NCI-H82 treated with DMSO at 0.1 percent for 48 hours (cell line): Measurements from ENCODE around the gene SPINK8.
"Not testable (repeated sequence)": the region's sequence is repeated elsewhere in the genome, so short reads cannot be mapped to it uniquely, and the experiment has no call there.

Experiments
- DNase-seq: peaks from one replicate; lab custom pipeline; 2025; ENCODE audit not compliant: unreplicated experiment; lab: John Stamatoyannopoulos, UW

Gene SPINK8

DNA sequence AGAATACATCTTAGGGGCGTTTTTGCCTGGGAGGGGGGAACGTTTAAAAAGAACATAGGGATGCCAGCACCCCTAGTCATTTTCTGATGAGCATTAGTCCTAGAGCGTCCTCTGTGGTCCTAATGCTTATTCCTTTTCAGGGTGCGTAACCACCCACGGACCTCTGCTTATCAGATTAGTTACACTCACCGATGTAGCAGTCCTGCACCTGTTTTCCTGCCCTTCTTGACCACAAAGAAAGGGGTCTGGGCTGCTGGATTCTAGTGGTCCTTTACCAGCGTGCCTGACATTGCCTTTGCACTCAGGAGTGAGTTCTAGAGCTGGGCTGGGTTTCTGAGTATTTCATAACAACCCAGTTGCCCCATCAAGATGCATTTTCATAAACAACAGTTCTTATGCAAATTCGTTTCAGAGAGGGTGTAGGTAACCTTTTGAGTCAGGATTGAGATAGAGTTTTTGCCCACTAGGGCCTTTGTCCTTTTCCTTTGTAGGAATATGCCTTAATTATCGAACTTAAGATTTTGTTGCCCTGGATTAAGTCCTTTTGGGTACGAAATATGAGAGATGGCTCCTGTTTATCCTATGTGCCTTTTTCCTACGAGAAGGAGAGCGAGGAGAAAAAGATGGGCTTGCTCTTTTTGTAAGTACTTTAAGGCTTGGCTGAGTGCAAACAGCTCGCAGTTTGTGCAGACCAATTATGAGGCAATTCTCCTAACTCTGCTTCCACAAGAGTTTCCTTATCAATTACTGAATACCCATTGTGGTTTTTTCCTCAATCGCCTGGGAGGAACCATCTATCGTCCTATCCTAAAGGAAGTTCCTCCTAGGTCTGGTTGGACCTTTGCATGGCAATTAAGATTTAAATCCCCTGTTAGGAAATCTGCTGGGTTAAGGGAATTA, at the start of gene SPINK8:
Gene SPINK8 (minus strand): TSS at position 316 of the 900 bp plus-strand sequence. CDS start 5,320 bp downstream, outside the sequence.
- DNase-seq, result not testable (repeated sequence)

DNA sequence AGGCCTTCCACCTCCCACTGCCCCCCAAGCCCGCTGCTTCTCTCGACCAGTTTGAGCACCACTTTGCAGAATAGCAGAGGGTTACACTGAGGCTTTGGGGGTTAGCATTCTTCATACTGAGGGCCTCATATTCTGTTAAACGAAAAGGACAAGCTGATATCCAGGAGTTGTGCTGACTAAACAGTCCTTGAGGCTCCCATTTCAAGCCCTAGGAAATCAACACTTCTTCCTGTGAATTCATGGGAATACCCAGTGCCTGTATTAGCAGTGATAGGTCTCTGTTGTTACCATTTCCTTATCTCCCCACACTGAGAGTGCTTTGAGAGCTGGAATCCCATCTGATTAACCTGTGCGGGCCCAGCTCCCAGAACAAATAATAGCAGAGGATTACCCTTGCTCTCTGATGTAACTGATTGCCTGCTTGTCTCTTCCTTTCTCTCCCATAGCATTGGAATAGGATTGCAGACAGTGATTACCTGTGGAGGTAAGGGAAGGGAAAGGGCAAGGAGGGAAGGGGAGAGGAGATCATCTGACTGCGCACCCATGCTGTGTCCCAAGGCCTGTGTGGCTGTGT, 39.5 kb upstream of the SPINK8 start:
- DNase-seq, result no peak

DNA sequence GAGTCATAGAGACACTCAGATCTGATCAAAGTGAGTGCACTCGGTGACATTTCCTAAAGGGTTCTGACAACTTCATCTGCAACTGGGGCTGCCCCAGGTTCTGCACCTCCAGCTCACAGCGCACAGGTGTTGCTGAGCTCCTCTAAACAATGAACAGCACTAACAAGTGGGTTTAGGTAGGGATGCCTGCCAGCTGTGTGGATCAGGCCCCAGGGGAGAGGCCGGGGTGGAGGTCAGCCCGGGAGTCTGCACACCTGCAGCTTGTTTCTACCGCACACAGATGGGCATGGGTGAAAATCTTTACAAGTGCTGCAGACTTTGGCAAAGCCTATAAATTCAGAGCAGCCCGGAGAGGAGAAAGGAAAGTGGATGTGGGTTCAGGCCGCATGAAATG, 38.9 kb upstream of the SPINK8 start:
- DNase-seq, result no peak

DNA sequence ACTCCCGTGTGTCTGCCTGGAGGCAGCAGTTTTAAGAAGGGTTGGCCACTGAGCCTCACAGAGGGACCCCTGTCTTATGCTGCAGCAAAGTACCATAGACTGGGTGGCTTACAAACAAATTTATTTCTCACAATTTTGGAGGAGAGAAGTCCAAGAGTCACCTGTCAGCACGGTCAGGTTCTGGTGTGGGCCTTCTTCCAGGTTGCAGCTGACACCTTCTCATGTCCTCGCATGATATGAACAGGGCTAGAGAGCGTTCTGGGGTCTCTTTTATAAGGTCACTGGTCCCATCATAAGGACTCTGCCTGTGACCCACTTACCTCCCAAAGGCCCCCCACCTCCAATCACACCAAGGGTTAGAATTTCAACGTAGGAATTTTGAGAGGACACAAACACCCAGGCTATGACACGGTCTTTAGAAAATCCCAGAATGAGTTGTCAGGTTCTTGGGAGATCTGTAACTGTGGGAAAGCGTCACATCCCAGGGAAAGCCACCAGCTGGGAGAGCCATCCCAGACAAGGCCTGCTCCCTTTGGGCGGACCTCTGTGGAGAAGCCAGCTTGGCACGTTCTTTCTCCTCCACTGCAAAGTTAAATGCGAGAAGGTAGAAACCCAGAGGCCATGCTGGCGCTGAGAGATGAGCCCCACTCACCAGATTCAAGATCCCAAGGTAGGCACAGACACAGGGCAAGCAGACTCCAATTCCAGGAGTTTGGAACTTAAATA, 38.4 kb upstream of the SPINK8 start, which contains the start of gene FBXW12:
Gene FBXW12 (plus strand): TSS at position 569 of the 726 bp plus-strand sequence. CDS start 549 bp downstream, outside the sequence.
- no peak for DNase-seq

DNA sequence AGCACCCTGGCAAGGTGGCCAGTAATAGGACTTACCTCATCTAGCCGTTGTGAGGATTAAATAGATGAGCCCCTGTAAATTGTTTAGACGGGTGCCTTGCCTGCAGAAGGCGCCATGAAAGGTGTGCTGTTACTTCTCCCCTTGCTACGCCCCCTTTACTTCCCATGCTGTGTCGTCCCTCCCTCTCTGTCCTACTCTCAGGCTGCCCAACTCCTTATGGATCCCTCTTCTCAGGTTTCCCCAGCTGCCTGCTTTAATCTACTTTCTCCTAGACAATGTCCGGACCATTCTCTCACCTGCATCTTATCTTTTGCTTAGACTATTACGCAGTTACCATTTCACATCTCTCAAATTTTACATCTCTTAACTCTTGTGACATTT, 36.9 kb upstream of the SPINK8 start:
- no peak for DNase-seq

DNA sequence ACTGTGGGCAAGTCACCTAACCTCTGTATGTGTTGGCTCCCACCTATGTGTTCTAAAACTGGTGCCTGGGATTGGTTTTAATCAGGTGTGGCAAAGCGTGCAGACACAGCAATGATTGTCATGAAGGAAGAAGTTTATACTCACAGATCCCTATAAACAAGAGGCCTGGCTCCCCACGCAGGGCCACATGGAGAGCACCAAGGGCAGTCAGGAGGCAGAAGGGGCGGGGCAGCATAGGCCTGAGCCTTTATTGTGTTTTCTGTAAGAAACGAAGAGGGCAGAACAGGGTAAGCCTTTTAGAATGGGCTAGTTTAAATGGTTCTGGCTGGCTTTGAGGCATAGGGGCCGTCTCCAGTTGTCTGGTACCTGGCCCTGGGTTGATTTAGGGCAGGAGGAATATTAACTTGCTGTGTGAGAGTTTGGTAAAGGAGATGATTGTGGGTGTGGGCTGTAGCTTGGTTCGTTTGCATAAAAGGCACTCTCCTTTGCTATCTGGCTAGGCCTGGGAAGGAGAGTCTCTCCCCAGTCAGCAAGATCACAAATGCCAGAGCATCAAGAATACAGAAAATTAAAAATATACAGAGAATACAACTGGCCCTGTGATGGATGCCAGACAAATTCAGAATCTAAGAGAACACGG, 36.4 kb upstream of the SPINK8 start:
- no peak for DNase-seq

DNA sequence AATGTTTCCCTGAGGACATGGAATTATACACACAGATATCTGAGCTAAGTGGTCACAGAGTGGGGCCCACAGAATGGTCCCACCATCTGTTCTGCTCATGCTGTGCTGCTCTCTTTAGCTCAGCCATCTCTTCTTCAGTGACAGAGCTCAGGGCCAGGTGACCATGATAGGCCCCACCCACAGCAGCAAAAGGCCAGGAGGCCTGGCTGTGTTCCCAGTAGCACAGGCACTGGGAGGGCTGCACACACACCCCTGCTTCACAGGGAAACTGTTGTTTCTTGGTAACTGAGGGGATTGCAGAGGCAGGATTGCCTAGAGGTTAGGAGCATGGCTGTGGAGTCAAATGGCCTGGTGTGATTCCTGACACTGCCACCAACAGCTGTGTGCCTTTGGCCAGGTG, 33.7 kb upstream of the SPINK8 start:
- peak; percentile 2 for DNase-seq

DNA sequence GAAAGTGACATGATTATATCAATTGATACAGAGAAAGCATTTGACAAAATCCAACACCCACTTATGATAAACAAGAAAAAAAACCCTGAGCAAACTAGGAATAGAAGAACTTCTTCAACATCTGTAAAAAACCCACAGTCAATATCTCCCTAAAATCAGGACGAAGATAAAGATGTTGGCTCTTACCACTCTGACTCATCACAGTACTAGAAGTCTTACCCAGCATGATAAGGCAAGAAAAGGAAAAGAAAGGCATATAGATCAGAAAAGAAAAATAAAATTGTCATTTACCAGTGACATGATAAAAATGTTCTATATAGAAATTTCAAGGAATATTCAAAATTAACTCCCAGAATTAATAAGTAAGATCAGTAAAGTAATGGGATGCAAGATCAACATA, 31.4 kb upstream of the SPINK8 start:
- no peak for DNase-seq

DNA sequence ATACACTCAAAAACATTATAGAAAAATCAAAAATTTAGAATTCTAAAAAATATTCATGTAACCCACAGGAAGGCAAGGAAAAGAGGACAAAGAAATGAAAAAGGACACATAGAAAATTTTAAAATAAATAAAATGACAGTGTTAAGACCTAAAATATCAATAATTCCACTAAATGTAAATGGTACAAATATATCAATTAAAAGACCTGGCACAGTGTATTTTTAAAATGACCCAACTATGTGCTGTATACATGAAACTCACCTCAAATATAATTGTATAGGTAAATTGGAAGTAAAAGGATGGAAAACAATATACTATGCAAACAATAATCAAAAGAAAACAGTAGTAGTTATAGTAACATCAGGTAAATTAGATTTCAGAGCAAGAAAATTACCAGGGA, 28.5 kb upstream of the SPINK8 start:
- DNase-seq, result no peak

DNA sequence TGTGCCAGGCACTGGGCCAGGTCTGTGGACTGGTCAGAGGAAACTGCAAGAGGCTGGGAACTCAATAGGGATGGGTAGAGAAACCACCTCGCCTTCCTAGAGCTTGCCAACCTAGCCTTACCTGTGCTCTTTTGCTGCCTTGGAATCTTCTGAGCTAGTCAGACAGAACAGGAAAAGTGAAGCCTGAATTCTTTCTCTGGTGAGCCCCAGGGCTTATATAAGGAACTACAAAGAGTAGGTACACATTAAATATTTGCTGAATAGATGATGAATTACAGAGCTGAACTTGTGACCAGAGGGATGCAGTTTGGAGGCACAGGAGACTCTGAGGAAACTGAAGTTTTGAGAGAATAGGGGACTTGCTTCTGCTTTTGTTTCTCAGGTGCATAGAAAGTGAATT, 23.0 kb upstream of the SPINK8 start:
- no peak for DNase-seq

DNA sequence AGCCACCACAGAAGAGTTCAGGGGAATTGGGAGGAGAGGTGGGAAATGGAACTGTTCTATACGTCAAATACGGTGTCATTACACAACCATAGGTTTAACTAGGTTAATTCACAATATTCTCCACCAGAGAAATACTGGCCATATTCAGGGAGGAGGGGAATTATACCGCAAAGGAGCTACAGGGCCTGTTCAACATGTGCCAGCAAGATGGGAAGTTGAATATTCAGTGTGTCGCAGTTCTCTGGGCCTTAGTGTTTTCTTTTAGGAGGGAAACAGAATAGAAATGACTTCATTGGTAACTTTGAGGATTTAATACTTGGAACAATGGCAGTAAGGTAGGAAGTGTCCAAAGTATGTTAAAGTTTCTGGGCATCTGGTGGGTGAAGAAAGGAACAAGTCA, 20.5 kb upstream of the SPINK8 start:
- DNase-seq, result no peak

DNA sequence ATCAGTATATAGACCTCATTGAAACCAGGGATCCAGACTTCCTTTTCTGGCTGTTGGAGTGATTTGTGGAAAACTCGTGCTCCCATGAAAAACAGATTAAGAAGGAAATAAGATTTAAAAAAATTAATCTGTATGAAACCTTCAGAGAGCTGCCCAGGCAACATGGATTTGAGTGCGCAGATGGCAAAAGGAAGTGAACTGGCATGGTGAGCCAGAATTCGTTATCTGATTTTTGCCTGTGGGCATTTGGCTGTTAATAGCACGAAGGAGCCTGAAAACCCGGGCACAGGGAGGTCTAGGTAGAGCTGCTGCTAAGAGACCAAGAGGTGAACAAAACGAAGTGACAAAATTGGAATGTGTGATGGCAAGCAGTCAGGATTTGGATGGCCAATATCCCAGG, 19.1 kb upstream of the SPINK8 start:
- DNase-seq, result no peak

DNA sequence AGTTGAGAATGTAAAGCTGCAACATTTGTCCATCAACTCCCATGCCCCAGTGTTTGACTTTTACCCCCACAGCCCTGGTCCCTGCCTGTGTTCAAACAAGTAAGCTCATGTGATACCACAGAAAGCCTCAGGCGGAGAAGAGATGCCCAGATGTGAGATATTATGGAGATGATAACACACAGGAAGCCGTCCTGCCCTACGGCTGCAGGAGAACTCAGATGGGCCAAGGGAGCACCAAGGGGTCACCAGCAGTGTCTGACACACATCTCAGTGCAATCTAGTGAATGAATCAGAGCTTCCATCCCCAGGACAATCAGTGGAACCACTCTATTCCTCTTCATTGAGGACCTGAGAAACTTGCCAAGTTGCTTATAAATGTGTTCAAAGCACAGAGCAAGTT, 14.0 kb upstream of the SPINK8 start:
- DNase-seq, result no peak

DNA sequence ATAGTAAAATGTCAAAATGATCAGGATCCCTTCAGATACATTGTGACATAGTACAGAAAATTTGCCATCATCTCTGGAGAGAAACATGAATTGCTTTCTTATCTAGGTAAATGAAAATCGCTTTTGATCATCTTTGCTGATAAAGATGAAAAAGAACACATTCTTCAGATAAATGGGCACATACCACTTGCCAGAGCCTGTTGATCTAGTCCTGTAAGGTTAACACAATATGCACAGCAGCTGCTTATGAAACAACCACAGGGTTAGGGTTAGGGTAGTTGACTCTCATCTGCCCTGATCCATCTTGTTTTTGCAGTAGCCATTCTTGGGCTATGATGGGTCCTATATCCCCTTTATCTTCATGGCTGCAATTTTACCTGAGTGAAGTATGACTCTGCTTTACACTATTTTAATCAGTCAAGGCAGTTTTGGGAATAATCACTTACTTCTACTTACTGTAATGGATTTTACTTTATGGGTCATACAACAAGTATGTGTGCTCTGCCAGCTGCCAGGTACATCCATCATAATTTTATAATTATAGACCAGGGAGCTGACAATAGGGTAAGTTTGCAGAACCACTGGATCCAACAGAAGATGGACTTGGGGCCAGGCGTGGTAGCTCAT, 12.6 kb upstream of the SPINK8 start:
- no peak for DNase-seq

DNA sequence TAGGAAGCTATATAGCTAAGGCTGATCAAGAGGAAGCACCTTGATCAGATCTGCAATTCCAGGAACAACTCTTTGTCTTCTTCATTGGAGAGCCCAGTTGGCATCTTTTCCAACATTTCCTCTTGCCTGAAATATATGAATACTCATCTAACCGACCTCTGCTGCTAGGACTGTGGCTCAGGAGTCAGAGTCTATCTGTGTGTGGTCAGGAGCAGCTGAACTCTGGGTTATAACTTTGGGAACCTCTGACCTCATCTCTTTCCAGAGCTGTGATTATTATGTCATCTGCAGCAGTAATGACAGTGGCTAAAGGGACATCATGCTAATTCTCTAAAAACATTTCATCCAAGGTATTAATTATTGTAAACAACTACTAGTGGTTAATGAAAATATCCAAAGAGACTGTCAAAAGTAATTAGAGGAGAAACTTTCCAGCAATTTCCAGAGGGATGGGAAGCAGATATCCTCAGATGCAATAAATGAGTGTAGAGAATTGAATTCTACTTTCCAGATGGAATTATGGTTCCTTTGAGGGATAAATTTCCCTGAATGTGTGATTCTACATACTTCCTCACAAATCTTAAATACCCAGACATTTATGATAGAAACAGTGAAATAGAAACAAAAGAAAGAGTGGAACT, 11.5 kb upstream of the SPINK8 start:
- no peak for DNase-seq

DNA sequence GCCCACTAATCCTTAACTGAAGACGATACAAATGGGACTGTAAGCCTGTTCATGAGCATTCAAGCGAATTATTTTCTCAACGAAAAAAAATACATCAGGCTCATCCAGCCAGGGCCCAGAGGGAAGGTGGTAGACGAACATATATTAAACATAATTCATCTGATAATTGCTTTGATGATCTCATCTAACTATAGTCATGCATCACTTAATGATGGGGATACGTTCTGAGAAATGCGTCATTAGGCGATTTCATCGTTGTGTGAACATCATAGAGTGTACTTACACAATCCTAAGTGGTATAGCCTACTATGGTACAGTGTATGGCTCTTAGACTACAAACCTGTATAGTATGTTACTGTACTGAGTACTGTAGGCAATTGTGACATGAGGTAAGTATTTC, 10.0 kb upstream of the SPINK8 start:
- DNase-seq, result no peak

DNA sequence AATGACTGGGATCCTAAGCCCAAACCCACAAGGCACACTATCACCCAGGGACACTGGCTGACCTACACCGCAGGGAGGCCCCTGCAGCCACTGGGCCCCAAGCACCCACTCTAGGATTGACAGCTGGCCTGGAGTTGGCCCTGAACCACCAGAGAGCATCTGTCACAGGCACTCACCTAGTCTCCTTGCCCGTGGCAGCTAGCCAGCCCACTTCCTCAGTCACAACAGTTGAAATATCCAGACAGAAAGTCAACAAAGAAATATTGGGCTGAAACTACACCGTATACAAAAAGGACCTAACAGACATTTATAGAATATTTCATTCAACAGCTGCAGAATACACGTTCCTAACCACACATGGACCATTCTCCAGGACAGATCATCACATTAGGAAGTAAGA, 5.2 kb upstream of the SPINK8 start:
- no peak for DNase-seq

DNA sequence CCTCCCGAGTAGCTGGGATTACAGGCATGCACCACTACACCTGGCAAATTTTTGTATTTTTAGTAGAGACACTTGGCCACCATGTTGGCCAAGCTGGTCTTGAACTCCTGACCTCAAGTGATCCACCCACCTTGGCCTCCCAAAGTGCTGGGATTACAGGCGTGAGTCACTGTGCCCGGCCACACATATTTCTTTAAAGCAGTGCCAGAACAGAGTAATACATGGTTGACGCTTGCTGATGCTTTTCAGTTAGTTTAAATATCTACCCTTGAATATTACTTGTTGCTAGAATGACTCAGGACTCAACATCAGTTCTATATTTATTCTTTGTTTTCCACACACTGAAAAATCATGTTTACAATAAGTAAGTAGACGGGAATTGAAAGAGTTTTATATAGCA, 4.1 kb upstream of the SPINK8 start:
- DNase-seq, result not testable (repeated sequence)

DNA sequence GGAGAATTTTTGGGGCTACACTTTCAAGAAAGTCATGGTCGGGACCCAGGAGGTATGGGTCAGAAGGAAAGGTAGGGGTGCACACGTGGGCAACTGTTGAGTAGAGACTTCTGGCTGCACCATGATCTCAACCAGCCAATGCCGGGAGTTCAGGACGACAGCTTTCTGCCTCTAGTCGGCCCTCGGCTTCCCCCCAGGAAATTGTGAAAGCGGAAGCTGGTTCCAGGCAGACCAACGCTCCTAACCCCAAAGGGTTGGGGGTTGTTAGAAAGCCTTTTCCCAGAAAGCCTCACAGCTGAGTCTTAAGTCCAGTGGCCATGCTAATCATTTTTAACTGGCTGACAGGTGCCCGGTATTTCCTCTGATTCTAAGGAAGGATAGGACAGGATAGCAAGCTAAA, 1.8 kb upstream of the SPINK8 start:
- not testable (repeated sequence) for DNase-seq

DNA sequence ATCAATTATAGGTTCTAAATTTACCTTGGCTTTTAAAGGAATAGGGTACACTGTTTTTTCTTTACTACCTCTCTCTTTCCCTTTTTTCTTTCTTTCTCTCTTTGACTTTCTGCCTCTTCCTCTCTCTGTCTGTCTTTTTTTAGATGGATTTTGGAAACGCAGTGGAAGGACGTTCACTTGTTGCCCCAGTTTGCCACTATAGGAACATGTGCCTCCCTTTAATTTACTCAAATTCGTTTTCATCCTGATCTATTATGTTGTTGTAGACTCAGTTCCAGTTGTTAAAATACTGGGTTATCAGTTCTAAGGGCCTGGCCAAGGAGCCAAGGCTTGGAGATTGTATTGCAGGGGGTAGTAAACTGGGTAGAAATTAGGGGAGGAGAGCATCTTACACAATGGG, 1.1 kb upstream of the SPINK8 start:
- no peak for DNase-seq
